UCSD-AML1 (cell line): ENCODE data around the gene GPBAR1.
"Not testable (repeated sequence)": the region's sequence is repeated elsewhere in the genome, so short reads cannot be mapped to it uniquely, and the experiment has no call there.

Source experiments
- DNase-seq: peaks from one replicate; lab custom pipeline; 2025; ENCODE audit not compliant: unreplicated experiment; lab: John Stamatoyannopoulos, UW

Gene GPBAR1

DNA sequence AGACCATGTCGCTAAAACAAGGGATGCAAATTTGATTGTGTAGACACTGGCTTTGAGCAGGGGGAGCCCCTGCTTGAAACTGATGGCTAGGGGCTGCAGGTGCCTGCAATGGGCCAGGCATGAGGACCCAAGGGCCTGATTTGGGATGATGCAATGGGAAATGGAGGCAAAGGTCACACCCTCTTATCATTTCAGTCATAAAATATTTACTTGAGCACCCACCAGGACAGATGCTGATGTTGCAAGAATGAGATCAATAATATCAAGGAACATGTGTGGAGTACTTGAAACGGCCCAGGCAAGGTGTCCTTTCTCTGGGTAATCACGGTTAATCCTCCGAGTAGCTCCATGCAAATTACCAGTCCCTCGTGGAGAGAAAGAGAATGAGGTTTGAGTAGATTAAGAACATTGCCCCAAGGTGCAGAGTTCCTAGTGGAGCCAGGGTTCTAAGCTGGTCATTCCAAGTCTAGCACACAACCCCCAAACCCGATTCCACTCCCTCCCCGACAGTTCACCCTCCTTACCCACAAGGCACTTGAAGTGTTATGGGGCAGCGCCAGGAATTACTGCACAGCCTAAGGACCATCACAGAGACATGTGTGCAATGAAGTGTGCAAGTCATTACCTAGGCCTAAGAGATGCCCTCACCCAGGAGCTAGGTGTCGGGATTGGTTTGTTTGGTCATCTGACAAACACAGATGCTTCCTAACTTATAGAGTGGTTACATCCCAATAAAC lies 45.5 kb downstream of the GPBAR1 start:
- DNase-seq, result no peak

DNA sequence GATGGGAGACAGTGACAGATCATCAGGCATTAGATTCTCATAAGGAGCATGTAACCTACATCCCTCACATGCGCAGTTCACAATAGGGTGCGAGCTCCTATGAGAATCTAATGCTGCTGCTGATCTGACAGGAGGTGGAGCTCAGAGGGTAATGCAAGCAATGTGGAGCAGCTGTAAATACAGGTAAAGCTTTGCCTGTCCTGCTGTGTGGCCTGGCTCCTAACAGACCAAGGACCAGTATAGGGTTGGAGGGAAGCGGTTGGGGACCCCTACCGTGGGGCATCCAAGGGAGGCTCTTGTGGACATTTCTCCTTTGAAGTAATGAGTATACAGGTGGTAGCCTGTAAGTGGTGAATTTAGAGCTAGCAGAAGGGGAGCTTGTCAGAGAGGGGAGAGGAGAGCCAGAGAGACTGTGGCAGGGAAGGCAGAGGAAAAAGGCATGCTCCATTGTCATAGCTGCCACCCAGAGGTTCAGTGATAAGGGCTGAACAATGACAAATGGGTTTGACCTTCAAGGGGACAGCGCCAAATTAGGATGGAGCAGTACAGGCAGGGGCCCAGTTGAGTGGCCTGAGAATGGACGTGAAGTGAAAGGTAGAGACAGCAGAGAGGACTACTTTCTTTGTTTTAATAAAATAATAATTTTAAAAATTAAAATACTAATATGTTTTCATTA lies 46.7 kb downstream of the GPBAR1 start:
- no peak for DNase-seq

DNA sequence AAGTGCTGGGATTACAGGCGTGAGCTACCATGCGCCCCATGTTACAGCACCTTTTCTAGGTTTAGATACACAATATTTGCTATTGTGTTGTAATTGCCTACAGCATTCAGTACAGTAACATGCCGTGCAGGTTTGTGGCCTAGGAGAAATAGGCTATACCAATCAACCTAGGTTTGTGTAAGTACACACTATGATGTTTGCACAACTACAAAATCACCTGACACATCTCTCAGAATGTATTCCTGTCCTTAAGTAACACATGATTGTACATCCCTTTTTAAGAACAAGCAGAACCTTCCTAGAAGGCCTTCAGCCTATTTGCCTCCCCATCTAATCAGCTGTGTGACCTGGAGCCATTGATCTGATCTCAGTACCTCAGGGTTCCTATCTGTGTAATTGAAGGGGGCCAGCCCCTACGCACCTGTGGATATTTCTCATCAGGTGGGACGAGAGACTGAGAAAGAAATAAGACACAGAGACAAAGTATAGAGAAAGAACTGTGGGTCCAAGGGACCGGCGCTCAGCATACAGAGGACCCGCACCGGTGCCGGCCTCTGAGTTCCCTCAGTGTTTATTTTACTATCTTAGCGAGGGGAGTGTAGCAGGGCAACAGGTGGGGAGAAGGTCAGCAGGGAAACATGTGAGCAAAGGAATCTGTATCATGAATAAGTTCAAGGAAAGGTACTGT lies 50.2 kb downstream of the GPBAR1 start:
- no peak for DNase-seq

DNA sequence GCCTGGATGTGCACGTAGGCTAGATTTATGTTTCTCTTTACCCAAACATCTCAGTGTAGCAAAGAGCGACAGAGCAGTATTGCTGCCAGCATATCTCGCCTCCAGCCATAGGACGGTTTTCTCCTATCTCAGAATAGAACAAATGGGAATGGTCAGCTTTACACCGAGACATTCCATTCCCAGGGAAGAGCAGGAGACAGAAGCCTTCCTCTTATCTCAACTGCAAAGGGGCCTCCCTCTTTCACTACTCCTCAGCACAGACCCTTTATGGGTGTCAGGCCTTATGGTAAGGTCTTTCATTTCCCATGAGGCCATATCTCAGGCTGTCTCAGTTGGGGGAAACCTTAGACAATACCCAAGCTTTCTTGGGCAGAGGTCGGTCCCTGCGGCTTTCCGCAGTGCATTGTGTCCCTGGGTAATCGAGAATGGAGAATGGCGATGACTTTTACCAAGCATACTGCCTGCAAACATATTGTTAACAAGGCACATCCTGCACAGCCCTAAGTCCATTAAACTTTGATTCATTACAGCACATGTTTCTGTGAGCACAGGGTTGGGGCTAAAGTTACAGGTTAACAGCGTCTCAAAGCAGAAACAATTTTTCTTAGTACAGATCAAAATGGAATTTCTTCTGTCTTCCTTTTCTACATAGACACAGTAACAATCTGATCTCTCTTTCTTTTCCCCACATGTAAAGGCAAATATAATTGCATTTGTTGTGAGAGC lies 50.9 kb downstream of the GPBAR1 start:
- not testable (repeated sequence) for DNase-seq

DNA sequence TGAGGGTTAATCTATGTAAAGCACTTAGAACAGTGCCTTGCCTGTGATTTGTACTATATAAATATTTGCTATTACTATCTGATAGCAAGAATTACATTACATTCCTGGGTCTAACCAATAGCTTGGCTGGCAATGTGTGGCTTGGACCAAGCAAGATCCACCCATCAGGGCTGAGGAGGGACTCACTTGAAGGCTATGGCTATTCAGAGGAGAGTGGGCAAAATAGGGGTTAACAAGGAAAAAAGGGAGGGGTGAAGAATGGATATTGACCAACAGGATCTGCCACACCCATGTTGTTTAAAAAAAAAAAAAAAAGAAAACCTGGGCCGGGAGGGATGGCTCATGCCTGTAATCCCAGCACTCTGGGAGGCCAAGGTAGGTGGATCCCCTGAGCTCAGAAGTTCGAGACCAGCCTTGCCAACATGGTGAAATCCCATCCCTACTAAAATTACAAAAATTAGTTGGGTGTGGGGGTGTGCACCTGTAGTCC lies 51.5 kb downstream of the GPBAR1 start:
- no peak for DNase-seq

DNA sequence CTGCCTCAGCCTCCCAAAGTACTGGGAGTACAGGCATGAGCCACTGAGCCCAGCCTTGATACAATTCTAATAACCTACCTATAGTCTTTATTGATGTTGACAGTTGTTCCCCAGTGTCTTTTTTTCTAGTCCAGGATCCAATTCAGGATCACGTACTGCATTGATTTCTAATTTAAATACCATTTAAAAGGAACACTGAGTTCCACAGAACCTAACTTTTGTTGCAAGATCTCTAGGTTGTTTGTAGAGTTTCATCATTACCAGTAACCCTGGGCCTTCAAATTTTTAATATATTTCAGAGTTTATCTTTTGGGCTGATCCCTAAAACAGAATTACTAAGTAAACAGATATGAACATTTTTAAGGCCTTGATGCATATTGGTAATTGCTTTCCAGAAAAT lies 52.5 kb downstream of the GPBAR1 start:
- DNase-seq, result no peak
